ENCODE data around the gene SYT13.

SYT13 gene

DNA sequence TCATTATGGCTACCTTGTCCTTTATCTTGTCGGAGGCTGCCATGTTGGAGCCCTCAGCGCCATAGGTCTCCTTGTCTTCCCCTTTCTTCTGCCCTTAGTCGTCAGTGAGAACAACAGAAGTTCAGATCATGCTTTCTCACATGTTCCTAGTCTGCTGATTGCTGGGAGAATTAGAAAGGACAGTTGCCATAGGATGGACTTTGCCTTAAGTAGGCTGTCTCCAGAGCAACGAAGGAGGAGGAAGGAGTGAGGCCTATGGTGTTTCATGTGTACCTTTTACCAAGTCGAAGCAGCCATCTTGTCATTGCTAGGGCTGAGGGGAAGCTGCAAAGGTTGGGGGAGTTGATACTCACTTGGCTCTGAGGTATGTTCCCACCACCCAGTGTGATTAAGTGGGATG is 62.6 kb downstream of the SYT13 start:
- TF ChIP-seq, protein P1, sequence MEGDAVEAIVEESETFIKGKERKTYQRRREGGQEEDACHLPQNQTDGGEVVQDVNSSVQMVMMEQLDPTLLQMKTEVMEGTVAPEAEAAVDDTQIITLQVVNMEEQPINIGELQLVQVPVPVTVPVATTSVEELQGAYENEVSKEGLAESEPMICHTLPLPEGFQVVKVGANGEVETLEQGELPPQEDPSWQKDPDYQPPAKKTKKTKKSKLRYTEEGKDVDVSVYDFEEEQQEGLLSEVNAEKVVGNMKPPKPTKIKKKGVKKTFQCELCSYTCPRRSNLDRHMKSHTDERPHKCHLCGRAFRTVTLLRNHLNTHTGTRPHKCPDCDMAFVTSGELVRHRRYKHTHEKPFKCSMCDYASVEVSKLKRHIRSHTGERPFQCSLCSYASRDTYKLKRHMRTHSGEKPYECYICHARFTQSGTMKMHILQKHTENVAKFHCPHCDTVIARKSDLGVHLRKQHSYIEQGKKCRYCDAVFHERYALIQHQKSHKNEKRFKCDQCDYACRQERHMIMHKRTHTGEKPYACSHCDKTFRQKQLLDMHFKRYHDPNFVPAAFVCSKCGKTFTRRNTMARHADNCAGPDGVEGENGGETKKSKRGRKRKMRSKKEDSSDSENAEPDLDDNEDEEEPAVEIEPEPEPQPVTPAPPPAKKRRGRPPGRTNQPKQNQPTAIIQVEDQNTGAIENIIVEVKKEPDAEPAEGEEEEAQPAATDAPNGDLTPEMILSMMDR (IDR thresholded peaks at IDR 0.05; ENCODE audit: insufficient read depth, low read length, poor library complexity, severe bottlenecking) = no peak
- Histone ChIP-seq H3K36me3 (ENCODE audit: control insufficient read depth, insufficient read depth, low read length) (no peaks in the 10 kb centered on the region; the same call in 1 of the 2 replicates), H3K4me3 (replicated peaks; ENCODE audit: low read depth, low read length) (no peak overlapping the region), H3K27me3 (replicated peaks; ENCODE audit: control insufficient read depth, insufficient read depth, low read length) (no peaks in the 10 kb centered on the region)
- DNase-seq (ENCODE audit: extremely low read depth, insufficient read length) = no peak

DNA sequence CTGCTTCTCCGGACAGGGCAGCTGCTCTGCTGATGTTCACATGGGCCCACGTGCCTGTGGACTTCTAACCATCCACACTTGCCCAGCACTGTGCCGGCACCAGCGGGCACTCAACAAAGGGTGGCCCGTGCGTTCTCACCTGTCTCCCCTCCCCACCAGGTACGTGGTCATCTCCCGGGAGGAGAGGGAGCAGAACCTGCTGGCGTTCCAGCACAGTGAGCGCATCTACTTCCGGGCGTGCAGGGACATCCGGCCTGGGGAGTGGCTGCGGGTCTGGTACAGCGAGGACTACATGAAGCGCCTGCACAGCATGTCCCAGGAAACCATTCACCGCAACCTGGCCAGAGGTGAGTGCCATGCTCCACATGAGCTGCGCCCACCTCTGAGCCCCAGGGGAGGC is 66.7 kb downstream of the SYT13 start:
- no peak for DNase-seq (ENCODE audit: extremely low read depth, insufficient read length)
- Histone ChIP-seq H3K27me3 (replicated peaks; ENCODE audit: control insufficient read depth, insufficient read depth, low read length) (no peaks in the 10 kb centered on the region), H3K4me3 (replicated peaks; ENCODE audit: low read depth, low read length) (no peak overlapping the region), H3K36me3 (ENCODE audit: control insufficient read depth, insufficient read depth, low read length) (no peaks in the 10 kb centered on the region)
- TF ChIP-seq, protein P1 (IDR thresholded peaks at IDR 0.05; ENCODE audit: insufficient read depth, low read length, poor library complexity, severe bottlenecking) = no peak

DNA sequence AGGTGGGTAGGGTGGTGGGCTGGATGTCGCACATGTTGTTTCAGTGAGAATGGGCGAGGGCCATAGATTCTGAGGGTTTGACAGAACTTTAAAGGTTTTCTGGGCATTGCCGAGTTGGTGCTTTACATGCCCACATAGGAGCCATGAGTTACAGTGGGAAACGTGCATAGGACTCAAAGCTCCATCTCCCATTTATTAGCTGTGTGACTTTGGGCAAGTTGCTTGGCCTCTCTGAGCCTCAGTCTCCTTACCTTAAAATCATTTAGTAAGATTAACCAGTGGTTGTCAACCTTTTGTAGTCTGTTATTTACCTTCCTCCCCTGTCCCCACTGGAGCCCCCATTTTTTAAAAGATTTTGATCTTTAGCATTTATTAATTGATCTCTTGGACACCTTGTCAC is 67.4 kb downstream of the SYT13 start:
- Histone ChIP-seq H3K36me3 (ENCODE audit: control insufficient read depth, insufficient read depth, low read length) (no peaks in the 10 kb centered on the region), H3K27me3 (replicated peaks; ENCODE audit: control insufficient read depth, insufficient read depth, low read length) (no peaks in the 10 kb centered on the region), H3K4me3 (replicated peaks; ENCODE audit: low read depth, low read length) (no peak overlapping the region)
- no peak for DNase-seq (ENCODE audit: extremely low read depth, insufficient read length)
- TF ChIP-seq, protein P1 (IDR thresholded peaks at IDR 0.05; ENCODE audit: insufficient read depth, low read length, poor library complexity, severe bottlenecking) = no peak

DNA sequence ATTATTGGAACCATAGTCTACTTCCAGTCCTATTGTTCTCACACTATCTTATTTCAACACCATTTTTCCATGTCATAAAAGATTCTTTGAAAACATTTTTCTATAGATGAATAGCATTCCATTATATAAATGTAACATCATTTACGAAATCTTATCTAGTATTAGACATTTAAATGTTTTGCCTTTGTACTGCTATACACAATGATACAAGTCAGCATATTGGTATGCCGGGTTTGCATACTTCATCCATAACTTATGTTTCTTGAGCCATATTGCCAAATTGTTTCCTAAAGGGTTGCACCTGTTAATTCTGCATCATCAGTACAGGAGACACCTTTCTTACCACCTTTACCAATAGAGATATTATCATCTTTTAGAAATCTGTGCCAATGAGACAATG is 68.2 kb downstream of the SYT13 start:
- H3K36me3 ChIP-seq (ENCODE audit: control insufficient read depth, insufficient read depth, low read length) = no peaks in the 10 kb centered on the region
- no peak overlapping the region for H3K4me3 ChIP-seq (replicated peaks; ENCODE audit: low read depth, low read length)
- TF ChIP-seq, protein P1 (IDR thresholded peaks at IDR 0.05; ENCODE audit: insufficient read depth, low read length, poor library complexity, severe bottlenecking) = no peak
- H3K27me3 ChIP-seq (replicated peaks; ENCODE audit: control insufficient read depth, insufficient read depth, low read length) = no peaks in the 10 kb centered on the region
- DNase-seq (ENCODE audit: extremely low read depth, insufficient read length) = no peak

DNA sequence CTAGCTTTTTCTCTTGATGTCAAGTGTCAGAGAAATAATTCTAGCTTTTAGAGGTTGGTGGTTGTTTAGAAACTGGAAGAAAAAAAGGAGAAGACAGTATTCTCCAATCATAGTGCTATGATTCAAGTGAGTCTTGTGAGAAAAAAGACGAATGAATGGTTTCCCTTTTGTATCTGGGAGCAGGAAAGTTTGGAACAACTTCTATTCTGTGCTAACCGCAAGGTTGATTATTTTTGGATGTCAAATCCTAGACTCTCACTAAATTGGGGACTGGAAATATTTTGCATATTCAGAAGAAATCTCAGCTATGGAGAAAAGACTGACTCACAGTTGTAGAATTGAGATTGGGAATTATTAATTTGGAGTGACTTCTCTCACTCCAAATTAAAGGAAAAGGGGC is 69.2 kb downstream of the SYT13 start:
- TF ChIP-seq, protein P1 (IDR thresholded peaks at IDR 0.05; ENCODE audit: insufficient read depth, low read length, poor library complexity, severe bottlenecking) = no peak
- H3K4me3 ChIP-seq (replicated peaks; ENCODE audit: low read depth, low read length) = no peak overlapping the region
- no peak for DNase-seq (ENCODE audit: extremely low read depth, insufficient read length)
- no peaks in the 10 kb centered on the region for H3K27me3 ChIP-seq (replicated peaks; ENCODE audit: control insufficient read depth, insufficient read depth, low read length)
- H3K36me3 ChIP-seq (ENCODE audit: control insufficient read depth, insufficient read depth, low read length) = no peaks in the 10 kb centered on the region

DNA sequence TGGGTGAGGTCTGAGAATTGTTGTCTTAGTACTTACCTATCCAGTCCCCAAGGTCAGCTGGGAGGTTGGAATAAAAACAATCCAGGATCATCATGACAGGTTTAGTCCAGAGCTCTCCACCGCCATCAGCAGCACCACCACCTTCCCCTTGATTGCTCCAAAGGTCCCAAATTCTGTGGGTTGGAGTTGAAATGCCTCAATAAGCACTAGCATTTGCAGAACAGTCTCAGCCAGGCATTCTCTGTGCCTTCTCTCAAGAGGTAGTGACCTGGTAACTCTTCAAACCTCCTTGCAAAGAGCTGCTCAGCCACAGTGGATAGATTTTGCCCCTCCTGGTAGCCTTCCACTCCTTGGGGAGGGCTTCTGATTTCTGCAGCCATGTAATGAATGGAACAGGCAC is 70.1 kb downstream of the SYT13 start:
- DNase-seq (ENCODE audit: extremely low read depth, insufficient read length) = no peak
- TF ChIP-seq, protein P1 (IDR thresholded peaks at IDR 0.05; ENCODE audit: insufficient read depth, low read length, poor library complexity, severe bottlenecking) = no peak
- Histone ChIP-seq H3K4me3 (replicated peaks; ENCODE audit: low read depth, low read length) (no peak overlapping the region), H3K36me3 (ENCODE audit: control insufficient read depth, insufficient read depth, low read length) (no peaks in the 10 kb centered on the region), H3K27me3 (replicated peaks; ENCODE audit: control insufficient read depth, insufficient read depth, low read length) (no peaks in the 10 kb centered on the region)

Data from GM06990 (cell line).